KMS-11 (cell line): Measurements from ENCODE around the gene CRYZL1.

ENCODE experiments used
- H2AFZ ChIP-seq: fragments of 200-600 bp; sonication (generic); 2 replicates; pipeline ENCODE4 v1.6.1; 2016; ENCODE audit warnings: antibody characterized with exemption, mixed run types, low read depth
- H3K27ac ChIP-seq: fragments of 200-600 bp; sonication (generic); 2 replicates; pipeline ENCODE4 v1.6.1; 2016; ENCODE audit warnings: mild to moderate bottlenecking, mixed run types
- H3K27me3 ChIP-seq: fragments of 200-600 bp; sonication (generic); 2 replicates; pipeline ENCODE4 v1.6.1; 2017; ENCODE audit warnings: mild to moderate bottlenecking, low read depth, mixed run types, moderate library complexity; ENCODE audit not compliant: insufficient read depth
- H3K36me3 ChIP-seq: fragments of 200-600 bp; sonication (generic); 2 replicates; pipeline ENCODE4 v1.6.1; 2017; ENCODE audit warnings: mild to moderate bottlenecking, mixed run types; ENCODE audit not compliant: insufficient read depth
- H3K4me1 ChIP-seq: fragments of 200-600 bp; sonication (generic); 2 replicates; pipeline ENCODE4 v1.6.1; 2016; ENCODE audit warnings: mild to moderate bottlenecking, low read depth, mixed run types; ENCODE audit not compliant: poor library complexity, severe bottlenecking
- H3K4me2 ChIP-seq: fragments of 200-600 bp; sonication (generic); 2 replicates; pipeline ENCODE4 v1.7.0; 2016; ENCODE audit warnings: mild to moderate bottlenecking, mixed run types
- H3K4me3 ChIP-seq: fragments of 200-600 bp; sonication (generic); IDR thresholded peaks from 2 replicates; pipeline ENCODE4 v1.6.1; 2017; ENCODE audit warnings: low read depth, low read length, mixed read lengths; ENCODE audit not compliant: insufficient read depth
- H3K79me2 ChIP-seq: fragments of 200-600 bp; sonication (generic); 2 replicates; pipeline ENCODE4 v1.6.1; 2016; ENCODE audit warnings: low read depth, mixed run types; ENCODE audit not compliant: insufficient read depth
- H3K9ac ChIP-seq: fragments of 200-600 bp; sonication (generic); 2 replicates; pipeline ENCODE4 v1.6.1; 2016; ENCODE audit warnings: mild to moderate bottlenecking, mixed run types
- H4K20me1 ChIP-seq: fragments of 200-600 bp; sonication (generic); 2 replicates; pipeline ENCODE4 v1.6.1; 2016; ENCODE audit warnings: mild to moderate bottlenecking, mixed run types; ENCODE audit not compliant: insufficient read depth
- TF ChIP-seq, protein P1 (sequence below): fragments of 200-600 bp; sonication (generic); conservative IDR thresholded peaks from 2 replicates; pipeline ENCODE4 v1.6.1; 2017; ENCODE audit warnings: low read depth, mild to moderate bottlenecking, antibody characterized with exemption, low read length, moderate library complexity, mixed read lengths

CRYZL1 gene

GRCh38 chr21:33661146-33661545 is 19.6 kb upstream of the CRYZL1 start:
- TF ChIP-seq, protein P1, sequence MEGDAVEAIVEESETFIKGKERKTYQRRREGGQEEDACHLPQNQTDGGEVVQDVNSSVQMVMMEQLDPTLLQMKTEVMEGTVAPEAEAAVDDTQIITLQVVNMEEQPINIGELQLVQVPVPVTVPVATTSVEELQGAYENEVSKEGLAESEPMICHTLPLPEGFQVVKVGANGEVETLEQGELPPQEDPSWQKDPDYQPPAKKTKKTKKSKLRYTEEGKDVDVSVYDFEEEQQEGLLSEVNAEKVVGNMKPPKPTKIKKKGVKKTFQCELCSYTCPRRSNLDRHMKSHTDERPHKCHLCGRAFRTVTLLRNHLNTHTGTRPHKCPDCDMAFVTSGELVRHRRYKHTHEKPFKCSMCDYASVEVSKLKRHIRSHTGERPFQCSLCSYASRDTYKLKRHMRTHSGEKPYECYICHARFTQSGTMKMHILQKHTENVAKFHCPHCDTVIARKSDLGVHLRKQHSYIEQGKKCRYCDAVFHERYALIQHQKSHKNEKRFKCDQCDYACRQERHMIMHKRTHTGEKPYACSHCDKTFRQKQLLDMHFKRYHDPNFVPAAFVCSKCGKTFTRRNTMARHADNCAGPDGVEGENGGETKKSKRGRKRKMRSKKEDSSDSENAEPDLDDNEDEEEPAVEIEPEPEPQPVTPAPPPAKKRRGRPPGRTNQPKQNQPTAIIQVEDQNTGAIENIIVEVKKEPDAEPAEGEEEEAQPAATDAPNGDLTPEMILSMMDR = no peak
- no peaks in the 10 kb centered on the region for H3K4me1 ChIP-seq
- no peaks in the 10 kb centered on the region for H3K27me3 ChIP-seq
- no peak overlapping the region for H2AFZ ChIP-seq
- no peak overlapping the region for H3K9ac ChIP-seq
- H3K36me3 ChIP-seq = no peaks in the 10 kb centered on the region
- no peak overlapping the region for H3K27ac ChIP-seq
- H3K79me2 ChIP-seq = no peaks in the 10 kb centered on the region; the same call in 1 of the 2 replicates
- no peaks in the 10 kb centered on the region for H4K20me1 ChIP-seq
- H3K4me3 ChIP-seq = no peak overlapping the region
- no peak overlapping the region for H3K4me2 ChIP-seq

DNA sequence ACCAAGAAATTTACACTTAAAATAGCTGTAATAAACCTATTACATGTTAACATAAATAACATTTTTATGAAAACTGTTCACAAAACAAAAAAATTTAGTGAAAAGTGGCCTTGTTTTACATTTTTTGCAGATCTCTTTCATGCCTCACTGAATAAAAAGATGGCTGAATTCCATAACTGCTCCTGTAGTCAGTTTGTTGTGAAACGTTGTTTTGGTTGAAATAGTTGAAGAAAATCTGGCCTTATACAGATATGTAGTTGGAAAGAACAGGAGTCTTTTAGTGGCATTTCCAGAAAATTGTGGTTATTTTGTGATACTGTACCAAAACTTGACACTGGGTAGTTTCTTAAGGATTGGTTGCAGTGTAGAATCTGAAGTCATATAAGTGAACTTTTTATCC is 18.9 kb upstream of the CRYZL1 start:
- Histone ChIP-seq H3K36me3 (no peaks in the 10 kb centered on the region), H3K79me2 (no peaks in the 10 kb centered on the region; the same call in 1 of the 2 replicates), H3K27ac (no peak overlapping the region), H3K4me1 (no peaks in the 10 kb centered on the region), H3K4me3 (no peak overlapping the region), H3K27me3 (no peaks in the 10 kb centered on the region), H4K20me1 (no peaks in the 10 kb centered on the region), H3K4me2 (no peak overlapping the region), H3K9ac (no peak overlapping the region), H2AFZ (no peak overlapping the region)
- TF ChIP-seq, protein P1 = no peak

DNA sequence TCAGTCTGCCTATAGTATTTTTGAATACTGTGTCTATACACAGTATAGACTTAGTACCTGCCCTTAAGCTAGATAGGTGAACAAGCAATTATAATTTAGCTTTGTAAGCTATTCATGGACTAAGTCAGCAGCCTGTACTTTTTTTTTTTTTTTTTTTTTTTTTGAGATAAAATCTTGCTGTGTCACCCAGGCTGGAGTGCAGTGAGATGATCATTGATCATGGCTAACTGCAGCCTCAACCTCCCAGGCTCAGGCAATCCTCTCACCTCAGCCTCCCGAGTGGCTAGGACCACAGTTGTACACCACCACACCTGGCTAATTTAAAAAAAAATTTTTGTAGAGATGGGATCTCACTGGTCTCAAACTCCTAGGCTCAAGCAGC is 18.0 kb upstream of the CRYZL1 start:
- Histone ChIP-seq H3K36me3 (no peaks in the 10 kb centered on the region), H3K27me3 (no peaks in the 10 kb centered on the region), H2AFZ (no peak overlapping the region), H4K20me1 (no peaks in the 10 kb centered on the region), H3K79me2 (no peaks in the 10 kb centered on the region; the same call in 1 of the 2 replicates), H3K4me1 (no peaks in the 10 kb centered on the region), H3K9ac (no peak overlapping the region), H3K4me2 (no peak overlapping the region), H3K27ac (no peak overlapping the region), H3K4me3 (no peak overlapping the region)
- TF ChIP-seq, protein P1 = no peak

GRCh38 chr21:33658919-33659567 is 17.5 kb upstream of the CRYZL1 start:
- H3K79me2 ChIP-seq = no peaks in the 10 kb centered on the region; the same call in 1 of the 2 replicates
- no peaks in the 10 kb centered on the region for H3K4me1 ChIP-seq
- no peak overlapping the region for H2AFZ ChIP-seq
- TF ChIP-seq, protein P1 = no peak
- H3K36me3 ChIP-seq = no peaks in the 10 kb centered on the region
- H3K27ac ChIP-seq = no peak overlapping the region
- no peak overlapping the region for H3K4me3 ChIP-seq
- H3K4me2 ChIP-seq = no peak overlapping the region
- H3K27me3 ChIP-seq = no peaks in the 10 kb centered on the region
- no peak overlapping the region for H3K9ac ChIP-seq
- H4K20me1 ChIP-seq = no peaks in the 10 kb centered on the region
